GM21529 (cell line): ENCODE data around the gene ABCC1.

ENCODE experiments used
- ATAC-seq: cut with Tn5 transposase; IDR thresholded peaks from one replicate; pipeline ENCODE4 v1.9.1; 2021; ENCODE audit not compliant: unreplicated experiment

The ABCC1 gene

DNA sequence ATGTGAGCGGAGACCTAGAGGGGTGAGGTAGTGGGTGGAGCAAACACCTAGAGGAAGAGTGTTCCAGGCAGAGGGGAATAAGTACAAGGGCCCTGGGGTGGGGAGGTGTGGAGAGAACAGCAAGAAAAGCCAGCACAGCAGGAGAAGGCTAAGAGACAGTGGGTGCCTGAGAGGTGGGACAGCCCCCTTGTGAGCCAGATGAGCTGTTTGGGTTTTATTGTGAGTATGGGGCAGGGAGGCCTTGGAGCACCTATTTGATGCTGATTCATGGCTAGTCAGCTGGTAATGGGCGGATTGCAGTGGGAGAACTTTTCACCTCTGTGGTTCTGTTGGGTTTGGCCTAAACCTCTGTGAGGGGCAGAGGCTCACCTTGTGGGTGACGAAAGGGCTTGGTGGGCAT is 68.4 kb downstream of the ABCC1 start:
- no peak for ATAC-seq

DNA sequence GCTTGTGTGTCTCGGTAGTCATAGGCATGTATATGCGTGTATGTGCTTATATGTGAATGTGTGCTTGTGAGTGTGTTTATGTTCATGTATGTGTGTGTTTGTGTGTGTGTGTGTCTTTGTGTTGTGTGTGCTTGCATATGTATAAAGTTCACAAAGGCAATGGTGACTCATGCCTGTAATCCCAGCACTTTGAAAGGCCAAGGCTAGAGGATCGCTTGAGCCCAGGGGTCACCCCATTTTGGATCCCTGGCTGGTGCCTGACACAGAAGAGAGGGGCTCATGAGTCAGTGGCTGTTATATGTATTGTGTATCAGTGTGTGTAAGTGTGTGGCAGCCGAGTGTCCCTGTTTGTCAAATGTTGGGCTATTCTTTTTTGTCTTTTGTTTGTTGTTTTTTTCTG is 69.3 kb downstream of the ABCC1 start:
- ATAC-seq = no peak

DNA sequence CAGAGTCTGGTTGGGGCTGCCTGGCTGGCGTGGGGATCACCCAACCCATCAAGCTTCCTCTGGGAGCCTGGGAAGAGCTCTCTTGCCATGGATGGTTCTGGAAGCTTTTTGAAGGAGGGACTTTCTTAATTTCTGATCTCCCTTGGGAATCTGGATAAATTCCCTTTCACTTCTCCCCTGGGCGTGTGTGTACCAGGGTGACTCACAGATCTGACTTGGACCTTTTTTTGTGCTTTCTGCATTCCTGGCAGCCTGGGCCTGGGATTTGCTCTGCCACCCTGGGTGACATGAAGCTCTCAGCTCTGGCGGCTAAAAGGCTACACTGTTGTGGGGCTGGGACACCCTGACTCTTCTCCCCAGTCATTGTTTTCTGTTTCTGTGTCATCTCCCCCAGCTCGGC is 70.1 kb downstream of the ABCC1 start:
- ATAC-seq = no peak

DNA sequence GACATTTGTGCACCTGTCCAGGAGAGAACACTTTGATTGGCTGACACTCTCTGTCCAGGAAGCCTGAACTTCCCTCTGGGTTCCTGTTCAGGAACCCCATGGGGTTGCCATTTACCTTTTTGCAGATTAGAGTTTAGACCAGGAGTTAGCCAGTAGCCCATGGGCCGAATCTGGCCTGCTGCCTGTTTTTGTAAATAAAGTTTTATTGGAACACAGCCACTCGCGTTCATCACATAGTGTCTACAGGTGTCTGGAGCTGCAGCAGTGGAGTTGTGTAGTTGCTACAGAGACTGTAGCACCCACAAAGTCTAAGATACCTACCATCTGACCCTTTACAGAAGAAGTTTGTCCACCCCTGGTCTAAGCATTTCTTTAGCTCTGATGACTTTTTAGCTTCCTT is 70.9 kb downstream of the ABCC1 start:
- no peak for ATAC-seq

DNA sequence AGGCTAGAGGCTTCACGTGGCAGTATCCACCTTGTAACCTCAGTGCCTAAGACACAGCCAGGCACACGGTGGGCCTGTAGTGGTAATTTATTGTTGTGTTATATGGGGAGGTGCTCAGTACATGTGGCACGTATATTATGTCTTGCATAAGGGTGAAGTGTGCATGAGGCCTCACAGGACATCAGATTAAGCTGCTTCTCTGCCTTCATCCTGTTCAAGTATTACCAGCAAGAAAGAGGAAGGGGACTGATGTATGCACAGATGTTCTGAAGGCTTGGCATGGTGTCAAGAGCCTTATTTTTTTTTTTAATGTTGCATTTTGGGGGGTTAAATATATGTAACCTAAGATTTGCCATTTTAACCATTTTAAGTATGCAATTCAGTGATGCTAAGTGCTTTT is 71.6 kb downstream of the ABCC1 start:
- no peak for ATAC-seq

DNA sequence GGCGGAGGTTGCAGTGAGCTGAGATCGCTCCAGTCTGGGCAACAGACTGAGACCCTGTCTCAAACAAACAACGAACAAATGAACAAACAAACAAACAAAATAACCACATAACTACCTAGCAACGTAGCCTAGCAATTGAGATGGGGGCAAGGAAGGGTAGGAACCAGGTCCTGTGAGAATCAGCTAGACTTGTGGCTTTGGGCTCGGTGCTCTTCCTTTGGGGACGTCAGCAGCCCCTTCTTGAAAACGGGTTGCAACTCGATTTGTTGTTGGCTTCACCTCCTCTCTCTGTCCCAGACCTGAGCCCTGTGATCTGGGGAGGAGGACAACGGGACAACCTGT is 72.2 kb downstream of the ABCC1 start:
- ATAC-seq = no peak

DNA sequence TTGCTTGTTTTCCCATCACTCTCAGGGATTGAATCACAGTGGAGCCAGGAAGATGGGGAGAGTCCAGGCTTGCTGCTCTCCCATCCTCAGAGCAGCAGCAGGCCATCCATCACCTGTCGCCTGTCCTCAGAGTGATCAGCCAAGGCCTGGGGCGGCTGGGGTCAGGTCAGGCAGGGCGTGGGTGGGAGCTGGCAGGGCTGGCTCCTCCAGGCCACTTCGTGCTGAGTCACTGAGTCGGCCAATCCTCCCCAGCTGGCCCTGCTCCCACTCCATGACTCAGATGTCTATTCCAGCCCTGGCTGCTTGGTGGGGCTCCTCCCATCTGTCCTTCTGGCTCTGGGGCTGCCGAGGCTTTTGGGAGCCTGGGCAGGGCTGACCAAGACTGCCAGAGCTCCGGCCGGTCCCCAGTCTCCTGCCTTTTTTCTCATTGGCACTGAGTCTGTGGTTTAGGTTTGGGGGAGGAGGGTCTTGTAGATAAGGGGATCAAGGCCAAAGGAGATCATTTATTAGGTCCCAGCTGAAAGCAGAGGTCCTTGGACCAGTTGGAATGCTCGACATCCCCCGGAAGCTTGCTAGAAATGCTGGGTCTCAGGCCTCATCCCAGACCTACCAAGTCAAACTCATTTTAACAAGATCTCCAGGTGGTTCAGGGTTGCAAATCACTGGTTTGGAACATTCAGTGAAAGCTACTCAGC is 72.7 kb downstream of the ABCC1 start:
- ATAC-seq = no peak

DNA sequence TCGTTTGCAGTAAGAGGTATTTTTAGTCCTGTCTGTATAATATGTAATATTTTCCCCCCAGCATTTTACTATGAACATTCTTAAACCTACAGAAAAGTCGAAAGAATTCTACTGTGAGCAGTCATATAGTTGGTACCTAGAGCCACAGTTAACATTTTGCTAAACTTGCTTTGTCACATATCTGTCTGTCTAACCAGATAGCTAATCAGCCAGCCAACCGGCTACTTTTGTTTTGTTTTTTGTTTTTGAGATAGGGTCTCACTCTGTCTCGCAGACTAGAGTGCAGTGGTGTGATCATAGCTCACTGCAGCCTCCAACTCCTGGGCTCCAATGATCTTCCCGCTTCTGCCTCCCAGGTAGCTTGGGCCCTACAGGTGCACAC is 73.3 kb downstream of the ABCC1 start:
- no peak for ATAC-seq

DNA sequence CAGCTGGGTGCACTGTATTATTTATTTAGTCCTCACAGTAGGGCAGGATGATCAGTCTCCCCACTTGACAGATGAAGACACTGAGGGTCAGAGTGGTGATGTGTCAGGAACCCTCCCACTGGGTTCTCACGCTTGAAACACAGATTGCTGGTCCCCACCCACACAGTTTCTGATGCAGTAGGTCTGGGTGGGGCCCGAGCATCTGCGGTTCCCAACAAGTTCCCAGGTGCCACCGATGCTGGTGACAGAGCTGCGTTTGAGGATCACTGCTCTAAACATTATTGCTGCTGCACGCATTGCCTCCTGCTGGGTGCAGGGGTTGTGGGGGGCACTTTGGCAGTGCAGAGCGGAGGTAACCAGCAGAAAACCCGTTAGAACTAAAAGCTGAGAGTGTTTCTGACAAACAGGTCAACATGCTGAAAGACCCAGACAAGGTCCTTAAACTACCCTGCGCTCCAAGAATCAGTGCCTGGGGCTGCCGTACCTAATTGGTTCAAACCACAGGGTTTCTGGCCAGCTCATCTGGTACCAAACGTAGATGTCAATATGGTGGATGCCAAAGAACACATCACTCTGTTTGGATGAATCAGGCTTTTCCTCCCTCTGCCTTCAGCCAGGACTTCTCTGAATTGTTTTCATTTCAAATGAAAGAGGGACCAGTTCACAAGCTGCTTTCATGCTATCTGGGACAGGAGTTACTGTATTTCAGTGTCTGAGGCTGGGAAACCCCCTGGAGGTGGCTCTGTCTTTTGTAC is 76.0 kb downstream of the ABCC1 start:
- peak; percentile 63 for ATAC-seq

DNA sequence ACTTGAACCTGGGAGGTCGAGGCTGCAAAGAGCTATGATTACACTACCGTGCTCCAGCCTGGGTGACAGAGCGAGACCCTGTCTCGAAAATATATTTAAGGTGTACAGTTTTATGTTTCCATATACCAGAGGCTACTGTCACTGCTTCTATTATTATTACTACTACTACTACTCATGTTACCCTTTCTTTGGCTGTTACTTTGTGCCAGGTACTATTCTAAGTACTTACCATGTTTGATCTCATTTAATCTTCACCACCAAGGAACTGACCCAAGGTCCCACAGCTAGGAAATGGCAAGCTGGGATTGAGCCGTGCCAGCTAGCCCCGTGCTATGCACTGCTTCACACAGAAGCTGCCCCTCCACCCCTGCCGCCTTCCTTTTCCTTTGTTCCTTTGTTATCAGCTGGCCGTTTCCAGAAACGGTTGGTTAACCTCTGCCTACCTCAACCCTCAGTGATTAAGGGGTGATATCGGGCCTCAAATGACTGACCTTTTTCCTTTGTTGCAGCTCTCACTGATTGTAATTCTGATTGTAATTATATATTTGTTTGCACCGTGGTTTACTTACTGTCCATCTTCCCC is 78.4 kb downstream of the ABCC1 start:
- ATAC-seq = no peak

DNA sequence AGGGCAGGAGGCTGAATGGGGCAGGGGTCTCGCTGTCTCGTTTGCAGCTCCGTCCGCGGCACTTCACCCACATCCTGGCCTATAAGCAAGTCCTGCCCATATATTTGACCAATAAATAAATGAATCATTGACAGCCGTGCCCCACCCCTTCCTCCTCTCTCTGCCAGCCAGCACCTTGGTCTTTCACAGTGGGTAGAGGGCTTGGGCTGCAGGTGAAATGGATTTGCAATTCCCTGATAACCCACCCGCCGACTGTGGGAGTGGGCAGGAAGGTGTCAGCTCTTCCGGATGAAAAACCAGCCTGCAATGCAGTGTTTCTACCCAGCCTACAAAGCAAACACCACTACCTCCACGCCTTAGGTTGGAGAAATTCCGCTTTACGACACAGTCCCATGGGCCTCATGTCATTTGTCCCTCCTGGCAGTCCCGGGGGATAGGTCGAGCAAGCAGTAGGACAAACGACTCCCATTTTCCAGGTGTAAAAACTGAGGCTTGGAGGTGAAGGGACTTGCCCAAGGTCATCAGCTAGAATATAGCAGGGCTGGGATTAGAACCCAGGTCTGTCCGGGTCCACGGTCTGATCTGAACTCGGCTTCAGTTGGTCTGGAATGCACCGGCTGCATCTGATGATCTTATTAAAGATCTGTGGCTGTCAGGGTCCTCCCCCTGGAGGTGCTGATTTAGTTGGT is 79.0 kb downstream of the ABCC1 start:
- ATAC-seq = no peak

DNA sequence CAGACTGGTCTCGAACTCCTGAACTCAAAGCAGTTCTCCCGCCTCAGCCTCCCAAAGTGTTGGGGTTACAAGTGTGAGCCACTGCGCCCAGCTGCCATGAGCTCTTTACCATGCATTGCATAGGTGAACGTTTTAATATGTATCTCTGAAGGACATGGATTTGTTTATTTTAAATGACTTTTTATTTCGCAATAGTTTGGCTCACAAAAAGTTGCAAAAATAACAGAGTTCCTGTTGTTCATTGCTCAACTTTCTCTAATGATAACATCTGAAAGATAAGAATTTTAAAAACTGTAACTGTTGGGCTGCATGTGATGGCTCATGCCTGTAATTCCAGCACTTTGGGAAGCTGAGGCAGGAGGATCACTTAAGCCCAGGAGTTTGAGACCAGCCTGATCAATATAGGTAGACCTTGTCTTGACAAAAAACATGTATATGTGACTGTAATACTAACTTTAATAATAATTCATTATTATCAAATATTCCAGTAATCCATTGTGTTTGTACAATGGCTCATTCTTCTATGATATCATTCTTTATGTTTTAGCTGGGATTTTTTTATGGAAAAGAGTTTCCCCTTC is 80.1 kb downstream of the ABCC1 start:
- ATAC-seq = no peak

DNA sequence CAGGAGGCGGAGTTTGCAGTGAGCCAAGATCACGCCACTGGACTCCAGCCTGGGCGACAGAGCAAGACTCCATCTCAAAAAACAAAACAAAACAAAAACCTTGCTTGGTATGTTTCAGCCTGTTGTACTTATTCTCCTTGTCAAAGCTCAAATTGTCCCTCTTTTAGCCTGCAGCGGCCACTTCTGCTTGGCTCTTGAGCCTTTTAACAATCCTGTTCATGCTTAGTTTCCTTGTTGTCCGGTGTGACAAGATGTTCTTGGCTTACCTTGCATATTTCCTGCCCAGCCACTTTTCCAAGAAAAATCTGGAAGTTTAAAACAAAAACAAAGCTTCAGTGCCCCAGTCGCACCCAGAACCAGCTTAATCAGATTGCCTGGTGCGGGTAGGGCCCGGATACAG is 81.0 kb downstream of the ABCC1 start:
- ATAC-seq = no peak

DNA sequence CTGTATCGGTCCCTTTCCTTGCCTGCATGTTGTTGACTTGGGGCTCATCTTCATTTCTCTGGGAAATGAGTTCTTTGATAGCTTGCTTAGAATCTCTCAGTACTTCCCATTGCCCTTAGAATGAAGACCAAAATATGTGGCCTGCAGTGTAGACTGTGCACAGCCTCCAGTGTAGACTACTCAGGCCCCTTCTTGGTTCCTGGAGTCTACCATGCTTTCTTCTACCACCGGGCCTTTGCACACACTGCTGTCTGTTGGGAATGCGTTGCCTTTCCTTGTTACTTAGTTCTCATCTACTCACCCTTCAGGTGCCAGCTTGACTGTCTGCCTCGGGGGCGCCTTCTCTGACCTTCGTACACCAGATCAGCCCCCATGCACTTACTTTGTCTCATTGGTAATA is 82.0 kb downstream of the ABCC1 start:
- no peak for ATAC-seq

DNA sequence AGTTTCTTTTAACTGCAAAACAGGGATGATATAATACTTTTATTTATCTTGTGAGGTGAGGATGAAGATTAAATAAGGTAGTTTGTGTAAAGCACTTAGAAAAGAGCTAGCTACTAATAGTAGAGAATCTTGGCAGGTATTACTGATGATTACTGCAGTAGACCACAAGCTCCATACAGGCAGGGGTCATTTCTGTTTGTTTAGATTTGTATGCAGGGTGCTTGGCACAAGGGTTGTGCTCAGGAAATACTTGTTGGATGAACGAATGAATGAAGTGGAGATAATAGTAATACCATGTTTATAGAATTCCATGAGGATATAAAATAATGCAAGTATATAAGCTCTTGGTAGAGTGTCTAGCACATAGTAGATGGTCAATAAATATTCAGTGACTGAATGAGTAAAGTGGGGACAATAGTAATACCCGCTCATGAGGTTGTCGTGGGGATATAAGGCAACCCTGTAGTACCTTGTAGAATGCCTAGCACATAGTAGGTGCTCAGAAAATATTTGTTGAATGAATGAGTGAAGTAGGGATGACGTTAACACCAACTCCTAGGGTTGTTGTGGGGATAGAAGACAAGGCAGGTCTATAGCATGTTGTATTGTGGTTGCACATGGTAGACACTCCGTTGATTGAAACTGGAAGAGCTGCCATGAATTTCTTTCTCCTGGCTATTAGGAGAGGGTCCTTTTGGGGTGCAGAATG is 83.0 kb downstream of the ABCC1 start:
- ATAC-seq = no peak

DNA sequence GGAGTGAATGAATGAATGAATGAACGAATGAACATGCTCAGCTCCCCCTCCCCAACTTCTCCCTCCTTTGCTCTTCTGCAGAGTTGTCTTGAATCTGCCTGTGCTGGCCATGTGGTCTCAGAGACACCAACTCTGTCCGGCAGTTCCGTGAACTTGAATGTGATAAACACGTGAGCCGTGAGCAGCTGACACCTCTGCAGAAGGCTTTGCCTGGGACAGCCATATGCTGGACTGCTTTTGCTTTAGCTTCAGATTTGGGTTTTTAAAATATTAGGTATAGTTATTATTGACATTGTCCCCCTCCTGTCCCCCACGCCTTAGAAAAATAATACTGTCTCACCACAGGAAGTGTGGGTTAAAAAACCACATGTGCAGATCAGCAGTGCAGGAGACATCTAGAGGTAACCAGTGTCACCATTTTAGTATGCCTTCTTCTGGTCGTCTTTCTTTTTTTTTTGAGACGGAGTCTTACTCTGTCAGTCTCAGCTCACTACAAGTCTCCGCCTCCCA is 83.8 kb downstream of the ABCC1 start:
- ATAC-seq = no peak

DNA sequence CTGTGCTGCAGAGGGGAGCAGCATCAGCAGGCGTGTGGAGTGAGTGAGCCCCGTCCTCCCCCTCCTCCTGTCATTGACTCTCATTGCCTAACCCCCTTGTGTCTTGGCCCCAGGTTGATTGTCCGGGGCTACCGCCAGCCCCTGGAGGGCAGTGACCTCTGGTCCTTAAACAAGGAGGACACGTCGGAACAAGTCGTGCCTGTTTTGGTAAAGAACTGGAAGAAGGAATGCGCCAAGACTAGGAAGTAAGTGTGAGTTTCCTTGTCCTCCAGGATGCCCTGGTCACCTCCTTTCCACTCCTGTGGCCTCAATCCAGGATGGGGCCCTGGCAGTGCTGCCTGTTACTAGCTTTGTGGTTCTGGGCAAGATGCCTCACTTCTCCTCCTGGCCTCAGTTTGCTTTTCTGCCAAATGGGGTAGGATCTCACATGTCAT is 87.0 kb downstream of the ABCC1 start:
- ATAC-seq = no peak

DNA sequence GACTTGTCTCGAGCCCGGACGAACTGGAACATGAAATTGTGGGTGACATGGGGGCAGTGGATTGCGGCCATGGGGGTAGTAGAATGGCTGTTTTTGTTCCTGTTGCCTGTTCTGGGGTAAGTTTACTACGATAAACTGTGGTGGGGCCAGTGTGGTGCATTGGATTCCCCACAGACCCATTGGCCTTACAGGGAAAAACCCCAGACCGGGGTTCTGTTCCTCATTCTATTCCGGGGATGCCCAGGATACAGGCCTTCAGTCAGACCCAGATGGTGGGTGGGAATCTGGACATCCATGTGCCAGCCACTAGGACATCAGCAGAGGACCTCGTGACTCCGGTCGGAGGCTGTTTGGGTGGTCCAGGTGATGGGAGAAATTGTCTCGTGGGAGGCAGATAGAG is 88.1 kb downstream of the ABCC1 start:
- ATAC-seq = no peak

DNA sequence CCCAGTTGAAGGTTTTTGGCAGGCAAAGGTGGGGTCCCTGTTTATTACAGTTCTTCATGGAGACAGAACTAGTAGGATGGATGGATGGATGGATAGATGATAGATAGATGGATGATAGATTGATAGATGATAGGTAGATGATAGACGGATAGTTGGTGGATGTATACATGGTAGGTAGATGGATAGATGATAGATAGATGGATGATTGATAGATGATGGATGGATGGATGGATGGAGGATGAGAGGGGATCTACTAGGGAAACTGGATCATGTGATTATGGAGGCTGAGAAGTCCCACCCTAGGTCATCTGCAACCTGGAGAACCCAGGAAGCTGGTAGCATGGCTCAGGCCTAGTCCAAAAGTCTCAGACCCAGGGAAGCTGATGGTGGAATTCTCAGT is 88.6 kb downstream of the ABCC1 start:
- ATAC-seq = no peak

DNA sequence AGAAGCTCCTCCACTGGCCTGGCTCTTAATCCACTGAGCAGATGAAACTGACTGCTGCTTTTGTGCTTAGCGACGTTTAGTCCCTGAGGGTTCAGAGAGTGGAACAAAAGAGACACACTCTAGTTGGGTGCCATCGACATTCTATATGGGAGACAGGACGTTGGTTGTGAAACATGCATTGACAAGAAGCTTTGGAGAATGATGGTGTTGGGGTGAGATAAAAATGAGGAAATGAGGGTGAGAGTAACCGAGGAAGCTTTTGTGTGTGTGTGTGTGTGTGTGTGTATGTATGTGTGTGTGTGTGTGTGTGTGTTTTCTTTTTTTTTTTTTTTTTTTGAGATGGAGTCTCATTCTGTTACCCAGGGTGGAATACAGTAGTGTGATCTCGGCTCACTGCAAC is 89.5 kb downstream of the ABCC1 start:
- ATAC-seq = no peak
